OCI-LY7 (cell line): ENCODE results near the gene APOO. TPM values are rescaled to one million over a fixed set of nuclear protein-coding genes. Genes with fewer than 3 reads are reported as not detected.

Source experiments
- BruUV-seq: library from RNA; stranded (reverse); fragments of 400-500 nt; replicated peaks from 2 replicates; lab custom pipeline; 2021; lab: Mats Ljungman, UMichigan
- CTCF ChIA-PET: fragments of 300-600 bp; sonication (Branson Sonifier 250); formaldehyde crosslinking; loops from one replicate; lab custom pipeline; 2022; ENCODE audit warnings: antibody characterized with exemption; ENCODE audit not compliant: unreplicated experiment; lab: Charles Lee
- POLR2A ChIA-PET: fragments of 300-600 bp; sonication (Branson Sonifier 250); formaldehyde crosslinking; loops from one replicate; lab custom pipeline; 2022; ENCODE audit warnings: antibody characterized with exemption; lab: Charles Lee
- DNase-seq: peaks from one replicate; pipeline ENCODE4 v3.0.0-alpha.2; 2015; ENCODE audit warnings: low spot score
- H2AFZ ChIP-seq: fragments of 200-600 bp; sonication (generic), shearing (Covaris generic); 2 replicates; pipeline ENCODE4 v1.6.1; 2014; ENCODE audit warnings: mild to moderate bottlenecking, antibody characterized with exemption, low read length, moderate library complexity
- H3K27ac ChIP-seq: fragments of 200-600 bp; sonication (generic); 2 replicates; pipeline ENCODE4 v1.5.1; 2014; ENCODE audit warnings: mixed run types, low read depth, mild to moderate bottlenecking, moderate library complexity, low read length, inconsistent platforms; ENCODE audit not compliant: poor library complexity, severe bottlenecking
- H3K36me3 ChIP-seq: fragments of 200-600 bp; sonication (generic); 2 replicates; pipeline ENCODE4 v1.6.1; 2014; ENCODE audit warnings: mild to moderate bottlenecking, antibody characterized with exemption, low read length, moderate library complexity, mixed read lengths; ENCODE audit not compliant: insufficient read depth
- H3K4me1 ChIP-seq: fragments of 200-600 bp; sonication (generic); 2 replicates; pipeline ENCODE4 v1.5.1; 2014; ENCODE audit warnings: mild to moderate bottlenecking, low read length; ENCODE audit not compliant: insufficient read depth, poor library complexity, severe bottlenecking
- H3K4me2 ChIP-seq: fragments of 200-600 bp; sonication (generic); 2 replicates; pipeline ENCODE4 v1.6.1; 2014; ENCODE audit warnings: mild to moderate bottlenecking, low read length
- H3K4me3 ChIP-seq: fragments of 200-600 bp; sonication (generic); 2 replicates; pipeline ENCODE4 v1.5.1; 2014; ENCODE audit warnings: mild to moderate bottlenecking, low read depth, low read length; ENCODE audit not compliant: poor library complexity, severe bottlenecking
- H3K79me2 ChIP-seq: fragments of 200-600 bp; sonication (generic); 2 replicates; pipeline ENCODE4 v1.6.1; 2016; ENCODE audit warnings: low read depth, mild to moderate bottlenecking, low read length, moderate library complexity, mixed read lengths; ENCODE audit not compliant: insufficient read depth
- H3K9me2 ChIP-seq: fragments of 200-600 bp; sonication (generic); 2 replicates; pipeline ENCODE4 v1.6.1; 2016; ENCODE audit warnings: mild to moderate bottlenecking, low read length, mixed read lengths; ENCODE audit not compliant: insufficient read depth
- H3K9me3 ChIP-seq: fragments of 200-600 bp; sonication (generic); 2 replicates; pipeline ENCODE4 v1.6.1; 2014; ENCODE audit warnings: mild to moderate bottlenecking, mixed run types, low read length, mixed read lengths
- H4K20me1 ChIP-seq: fragments of 200-600 bp; sonication (generic); 2 replicates; pipeline ENCODE4 v1.6.1; 2014; ENCODE audit warnings: mild to moderate bottlenecking, antibody characterized with exemption, low read length, moderate library complexity, mixed read lengths; ENCODE audit not compliant: insufficient read depth
- CTCF ChIP-seq: fragments of 200-600 bp; sonication (generic); conservative IDR thresholded peaks from 2 replicates; pipeline ENCODE4 v1.5.1; 2014; ENCODE audit warnings: mild to moderate bottlenecking, antibody characterized with exemption, low read length, moderate library complexity, mixed read lengths
- EZH2phosphoT487 ChIP-seq: fragments of 200-600 bp; sonication (generic); IDR thresholded peaks from 2 replicates; pipeline ENCODE4 v1.6.1; 2018; ENCODE audit warnings: low read depth, borderline replicate concordance, mild to moderate bottlenecking, mixed run types, antibody characterized with exemption, low read length, moderate library complexity, mixed read lengths
- intact Hi-C: fragments of 100-400 bp; cut with micrococcal nuclease; formaldehyde crosslinking; loops from one replicate; pipeline ENCODE4 v1.10.0; 2022; ENCODE audit not compliant: unreplicated experiment
- total RNA-seq, 2 experiments: library from RNA; depleted of rRNA in 1 of 2; stranded (reverse); fragments of >200 nt in 1 of 2; shearing (Covaris generic) in 1 of 2; gene quantifications; 2 replicates each; pipeline ENCODE4 v1.2.3, GENCODE V29; 2014 to 2022

The APOO gene
- total RNA-seq, 2 experiments from 2014 or later, result 17.5 to 18.1 TPM

GRCh38 chrX:23786268-23786815 lies 121.4 kb downstream of the APOO start:
- Histone ChIP-seq H3K4me1 (peaks cover 20% of the 10 kb centered on the region), H2AFZ (no peak overlapping the region), H3K27ac (no peak overlapping the region), H3K4me3 (no peak overlapping the region), H3K36me3 (peaks cover 17% of the 10 kb centered on the region), H4K20me1 (no peaks in the 10 kb centered on the region), H3K9me3 (no peaks in the 10 kb centered on the region), H3K9me2 (no peaks in the 10 kb centered on the region), H3K4me2 (no peak overlapping the region), H3K79me2 (peaks cover 12% of the 10 kb centered on the region; the same call in 1 of the 2 replicates)
- intact Hi-C loops, result no loop called here
- no peak for DNase-seq
- TF ChIP-seq EZH2phosphoT487 (no peak), CTCF (no peak)
- POLR2A ChIA-PET, result no interaction called here
- CTCF ChIA-PET, result no interaction called here
- BruUV-seq, result no TSS peak

DNA sequence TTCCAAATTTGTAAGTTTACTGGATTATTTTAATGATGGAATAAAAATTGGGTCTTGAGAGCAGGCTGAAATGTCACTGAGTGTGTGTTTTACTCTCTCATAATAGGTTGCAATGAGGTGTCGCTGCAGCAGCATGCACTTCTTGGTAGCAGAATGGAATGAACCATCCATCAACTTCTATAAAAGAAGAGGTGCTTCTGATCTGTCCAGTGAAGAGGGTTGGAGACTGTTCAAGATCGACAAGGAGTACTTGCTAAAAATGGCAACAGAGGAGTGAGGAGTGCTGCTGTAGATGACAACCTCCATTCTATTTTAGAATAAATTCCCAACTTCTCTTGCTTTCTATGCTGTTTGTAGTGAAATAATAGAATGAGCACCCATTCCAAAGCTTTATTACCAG lies 122.2 kb downstream of the APOO start:
- no peak overlapping the region for H3K4me2 ChIP-seq
- BruUV-seq, result no TSS peak
- no peaks in the 10 kb centered on the region for H4K20me1 ChIP-seq
- peaks cover 17% of the 10 kb centered on the region for H3K36me3 ChIP-seq
- CTCF ChIA-PET, result no interaction called here
- TF ChIP-seq CTCF (no peak), EZH2phosphoT487 (no peak)
- H3K9me3 ChIP-seq, result no peaks in the 10 kb centered on the region
- peaks cover 12% of the 10 kb centered on the region; the same call in 1 of the 2 replicates for H3K79me2 ChIP-seq
- no peak overlapping the region for H3K27ac ChIP-seq
- H3K4me1 ChIP-seq, result peaks cover 26% of the 10 kb centered on the region
- H2AFZ ChIP-seq, result no peak overlapping the region
- DNase-seq, result no peak
- no peaks in the 10 kb centered on the region for H3K9me2 ChIP-seq
- POLR2A ChIA-PET, result no interaction called here
- intact Hi-C loops, result no loop called here
- H3K4me3 ChIP-seq, result no peak overlapping the region
